ENCODE data around the gene PDPR.
"Not testable (repeated sequence)": the region's sequence is repeated elsewhere in the genome, so short reads cannot be mapped to it uniquely, and the experiment has no call there.

DNA sequence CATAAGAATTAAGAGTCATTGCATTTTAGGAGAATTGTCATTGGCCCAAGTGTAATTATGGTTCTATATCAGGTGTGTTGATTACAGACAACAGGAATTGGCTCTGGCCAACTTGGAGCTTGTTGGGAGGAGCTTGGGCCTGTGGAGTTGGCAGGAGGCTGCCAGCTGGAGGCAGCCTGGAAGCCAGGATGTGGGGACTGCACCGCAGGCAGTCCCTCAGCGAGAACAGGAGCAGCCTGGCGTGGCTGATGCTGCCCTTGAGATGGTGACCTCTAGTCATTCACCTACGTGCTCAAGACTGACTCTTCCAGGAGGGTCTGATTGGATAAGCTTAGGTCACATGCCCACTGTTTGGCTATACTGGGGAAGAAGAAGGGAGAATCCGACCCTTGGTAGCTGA is 13.6 kb downstream of the PDPR start:
- not testable (repeated sequence) for TF ChIP-seq POLR2A (IDR thresholded peaks at IDR 0.05)
- TF ChIP-seq, protein P1, sequence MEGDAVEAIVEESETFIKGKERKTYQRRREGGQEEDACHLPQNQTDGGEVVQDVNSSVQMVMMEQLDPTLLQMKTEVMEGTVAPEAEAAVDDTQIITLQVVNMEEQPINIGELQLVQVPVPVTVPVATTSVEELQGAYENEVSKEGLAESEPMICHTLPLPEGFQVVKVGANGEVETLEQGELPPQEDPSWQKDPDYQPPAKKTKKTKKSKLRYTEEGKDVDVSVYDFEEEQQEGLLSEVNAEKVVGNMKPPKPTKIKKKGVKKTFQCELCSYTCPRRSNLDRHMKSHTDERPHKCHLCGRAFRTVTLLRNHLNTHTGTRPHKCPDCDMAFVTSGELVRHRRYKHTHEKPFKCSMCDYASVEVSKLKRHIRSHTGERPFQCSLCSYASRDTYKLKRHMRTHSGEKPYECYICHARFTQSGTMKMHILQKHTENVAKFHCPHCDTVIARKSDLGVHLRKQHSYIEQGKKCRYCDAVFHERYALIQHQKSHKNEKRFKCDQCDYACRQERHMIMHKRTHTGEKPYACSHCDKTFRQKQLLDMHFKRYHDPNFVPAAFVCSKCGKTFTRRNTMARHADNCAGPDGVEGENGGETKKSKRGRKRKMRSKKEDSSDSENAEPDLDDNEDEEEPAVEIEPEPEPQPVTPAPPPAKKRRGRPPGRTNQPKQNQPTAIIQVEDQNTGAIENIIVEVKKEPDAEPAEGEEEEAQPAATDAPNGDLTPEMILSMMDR (IDR thresholded peaks at IDR 0.05): not testable (repeated sequence)
